OCI-LY7 (cell line): ENCODE results near the gene SRP68.

Source experiments
- EZH2phosphoT487 ChIP-seq: fragments of 200-600 bp; sonication (generic); IDR thresholded peaks from 2 replicates; pipeline ENCODE4 v1.6.1; 2018; ENCODE audit warnings: low read depth, borderline replicate concordance, mild to moderate bottlenecking, mixed run types, antibody characterized with exemption, low read length, moderate library complexity, mixed read lengths
- TF ChIP-seq, protein P1 (sequence below): fragments of 200-600 bp; sonication (generic); conservative IDR thresholded peaks from 2 replicates; pipeline ENCODE4 v1.5.1; 2014; ENCODE audit warnings: mild to moderate bottlenecking, antibody characterized with exemption, low read length, moderate library complexity, mixed read lengths

DNA sequence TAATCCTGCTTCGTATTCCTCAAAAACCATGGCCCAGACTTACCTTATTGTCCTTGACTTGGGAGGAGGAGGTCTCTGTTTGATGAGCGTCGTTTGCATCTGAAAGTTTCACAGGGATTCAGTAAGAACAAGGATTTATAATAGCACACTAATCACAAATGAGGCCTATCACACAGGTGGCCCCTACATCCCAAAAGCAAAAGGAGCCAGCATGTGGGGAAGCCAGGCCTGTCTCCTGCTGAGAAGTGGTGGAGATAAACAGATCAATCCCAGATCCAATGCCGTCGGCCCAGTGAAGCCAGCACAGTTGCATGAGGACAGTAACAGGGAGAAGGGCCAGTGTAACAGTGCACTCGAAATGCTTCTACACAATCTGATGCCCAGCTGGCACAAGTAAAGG is 31.9 kb downstream of the SRP68 start:
- TF ChIP-seq, protein P1, sequence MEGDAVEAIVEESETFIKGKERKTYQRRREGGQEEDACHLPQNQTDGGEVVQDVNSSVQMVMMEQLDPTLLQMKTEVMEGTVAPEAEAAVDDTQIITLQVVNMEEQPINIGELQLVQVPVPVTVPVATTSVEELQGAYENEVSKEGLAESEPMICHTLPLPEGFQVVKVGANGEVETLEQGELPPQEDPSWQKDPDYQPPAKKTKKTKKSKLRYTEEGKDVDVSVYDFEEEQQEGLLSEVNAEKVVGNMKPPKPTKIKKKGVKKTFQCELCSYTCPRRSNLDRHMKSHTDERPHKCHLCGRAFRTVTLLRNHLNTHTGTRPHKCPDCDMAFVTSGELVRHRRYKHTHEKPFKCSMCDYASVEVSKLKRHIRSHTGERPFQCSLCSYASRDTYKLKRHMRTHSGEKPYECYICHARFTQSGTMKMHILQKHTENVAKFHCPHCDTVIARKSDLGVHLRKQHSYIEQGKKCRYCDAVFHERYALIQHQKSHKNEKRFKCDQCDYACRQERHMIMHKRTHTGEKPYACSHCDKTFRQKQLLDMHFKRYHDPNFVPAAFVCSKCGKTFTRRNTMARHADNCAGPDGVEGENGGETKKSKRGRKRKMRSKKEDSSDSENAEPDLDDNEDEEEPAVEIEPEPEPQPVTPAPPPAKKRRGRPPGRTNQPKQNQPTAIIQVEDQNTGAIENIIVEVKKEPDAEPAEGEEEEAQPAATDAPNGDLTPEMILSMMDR = no peak
- TF ChIP-seq EZH2phosphoT487 = no peak
